ENCODE results near the gene FANCD2.
"Not testable (repeated sequence)": the region's sequence is repeated elsewhere in the genome, so short reads cannot be mapped to it uniquely, and the experiment has no call there.

The FANCD2 gene

DNA sequence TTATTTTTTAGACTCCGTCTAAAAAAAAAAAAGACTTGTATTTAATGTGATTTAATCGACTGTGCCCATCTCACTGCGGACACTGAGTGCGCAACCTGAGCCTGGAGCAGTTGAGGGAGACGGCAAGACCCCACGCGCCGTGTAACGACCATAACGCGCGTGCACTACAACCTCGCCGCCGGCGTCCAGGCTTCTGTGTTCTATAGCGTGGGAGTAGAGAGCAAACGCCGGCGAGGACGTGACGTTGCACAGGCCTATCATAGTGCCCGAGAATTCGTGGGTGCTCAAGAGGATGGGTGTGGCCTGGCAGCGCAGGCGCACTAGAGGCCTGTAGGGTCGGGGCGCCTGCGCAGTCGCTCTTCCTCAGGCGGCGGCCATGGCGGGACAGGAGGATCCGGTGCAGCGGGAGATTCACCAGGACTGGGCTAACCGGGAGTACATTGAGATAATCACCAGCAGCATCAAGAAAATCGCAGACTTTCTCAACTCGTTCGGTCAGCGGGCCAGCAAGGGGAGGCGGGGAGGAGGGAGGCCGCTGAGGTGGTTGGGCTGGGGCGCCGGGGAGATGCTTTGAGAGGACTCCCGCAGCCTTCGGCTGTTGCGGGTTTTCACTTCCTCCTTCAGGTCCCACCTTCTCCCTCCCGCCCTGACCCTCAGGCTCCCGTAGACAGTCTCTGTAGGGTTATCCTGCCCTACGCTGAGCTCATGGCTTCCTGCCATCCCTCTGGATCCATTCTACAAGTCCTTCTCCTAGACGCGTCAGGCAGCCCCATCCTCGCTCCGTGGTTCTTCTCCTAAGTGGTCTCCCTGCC lies 89.3 kb downstream of the FANCD2 start, which contains the start of gene BRK1:
Gene BRK1, plus strand, starts transcription at position 350 of the 812 bp plus-strand sequence. Its CDS starts 27 bp downstream, at position 377.
- DNase-seq: peak; percentile 94

DNA sequence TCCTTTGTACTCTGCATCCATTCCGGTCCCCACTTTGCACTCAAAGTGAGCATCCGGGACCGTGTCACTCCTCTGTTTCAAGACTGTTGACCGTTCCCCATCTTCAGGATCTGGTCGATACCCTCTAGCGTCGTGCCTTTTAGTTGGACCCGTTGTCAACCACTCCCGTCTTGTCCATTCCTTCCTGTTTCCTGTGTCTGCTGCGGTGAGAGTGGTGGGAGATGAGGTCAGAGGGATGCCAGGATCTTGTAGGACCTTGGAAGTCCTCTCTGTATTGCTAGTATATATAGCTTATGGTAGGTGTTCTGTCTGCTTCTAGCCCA lies 89.9 kb downstream of the FANCD2 start:
- DNase-seq: no peak

DNA sequence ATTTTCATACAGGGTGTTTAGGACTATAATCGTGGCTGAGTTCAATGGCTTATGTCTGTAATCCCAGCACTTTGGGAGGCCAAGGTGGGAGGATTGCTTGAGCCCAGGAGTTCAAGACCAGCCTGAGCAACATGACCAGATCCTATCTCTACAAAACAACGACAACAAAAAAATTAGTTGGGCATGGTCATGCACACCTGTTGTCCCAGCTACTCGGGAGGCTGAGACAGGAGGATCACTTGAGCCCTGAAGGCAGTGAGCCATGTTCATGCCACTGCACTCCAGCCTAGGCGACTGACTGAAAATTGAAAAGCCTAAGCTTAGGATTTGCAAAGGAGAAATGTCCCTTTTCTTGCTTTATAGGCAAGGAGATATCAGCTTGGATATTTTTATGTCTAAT lies 90.7 kb downstream of the FANCD2 start:
- no peak for DNase-seq

DNA sequence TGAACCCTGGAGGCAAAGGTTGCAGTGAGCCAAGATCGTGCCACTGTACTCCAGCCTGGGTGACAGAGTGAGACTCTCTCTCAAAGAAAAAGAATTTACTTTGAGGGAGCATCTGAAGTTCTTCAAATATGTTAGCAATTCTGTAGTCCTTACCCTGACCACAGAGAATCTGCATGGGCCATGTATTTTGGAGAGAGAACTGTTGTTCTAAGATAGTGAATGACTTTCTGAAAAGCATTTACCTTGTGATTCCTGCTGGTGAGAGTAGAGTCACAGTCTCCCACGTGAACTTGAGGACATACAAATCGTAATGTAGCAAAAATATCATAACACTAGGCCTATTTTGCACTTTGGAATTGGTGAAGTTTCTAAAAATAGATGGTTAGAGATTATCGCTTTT lies 93.1 kb downstream of the FANCD2 start:
- no peak for DNase-seq

DNA sequence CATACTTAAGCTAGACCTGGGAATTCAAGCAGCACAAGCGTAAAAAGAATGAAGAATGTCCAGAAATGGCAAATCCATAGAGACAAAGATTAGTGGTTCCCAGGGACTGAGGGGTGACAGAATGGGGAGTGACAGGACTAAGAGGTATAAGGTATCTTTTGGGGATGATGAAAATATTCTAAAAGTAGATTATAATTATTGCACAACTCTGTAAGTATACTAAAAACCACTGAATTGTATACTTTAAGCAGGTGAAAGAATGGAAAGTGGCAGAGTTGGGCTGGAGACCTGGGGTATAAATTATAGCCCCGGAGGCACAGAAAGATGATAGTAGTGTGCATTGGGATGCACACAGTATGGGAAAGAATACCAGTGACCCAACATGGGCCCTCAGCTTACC lies 94.8 kb downstream of the FANCD2 start:
- no peak for DNase-seq

DNA sequence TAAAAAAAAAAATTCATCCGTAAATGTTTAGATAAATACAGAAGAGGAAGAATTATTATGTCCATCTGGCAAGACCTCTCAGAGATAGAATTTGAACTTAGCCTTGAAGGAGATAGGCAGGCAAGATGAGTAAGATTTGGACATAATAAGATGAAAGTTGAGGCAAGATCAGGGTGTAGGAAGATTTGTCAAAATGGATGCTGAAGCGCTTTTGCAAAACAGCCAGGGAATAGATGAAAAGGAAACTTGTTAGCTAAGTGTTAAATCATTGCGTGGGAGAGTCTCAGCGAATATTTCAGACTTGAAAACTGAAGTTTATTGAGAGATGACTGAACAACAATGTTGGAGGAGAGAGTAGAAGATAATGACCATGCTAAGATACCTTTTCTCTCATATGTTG lies 96.5 kb downstream of the FANCD2 start:
- DNase-seq: no peak

DNA sequence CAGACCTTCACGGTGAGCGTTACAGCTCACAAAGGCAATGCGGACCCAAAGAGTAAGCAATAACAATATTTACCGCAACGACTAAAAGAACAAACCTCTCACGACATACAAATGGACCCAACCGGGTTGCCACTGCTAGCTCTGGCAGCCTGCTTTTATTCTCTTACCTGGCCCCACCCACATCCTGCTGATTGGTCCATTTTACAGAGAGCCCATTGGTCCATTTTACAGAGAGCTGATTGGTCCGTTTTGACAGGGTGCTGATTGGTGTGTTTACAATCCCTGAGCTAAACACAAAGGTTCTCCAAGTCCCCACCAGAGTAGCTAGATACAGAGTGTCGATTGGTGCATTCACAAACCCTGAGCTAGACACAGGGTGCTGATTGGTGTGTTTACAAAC lies 109.6 kb downstream of the FANCD2 start:
- DNase-seq: not testable (repeated sequence)

DNA sequence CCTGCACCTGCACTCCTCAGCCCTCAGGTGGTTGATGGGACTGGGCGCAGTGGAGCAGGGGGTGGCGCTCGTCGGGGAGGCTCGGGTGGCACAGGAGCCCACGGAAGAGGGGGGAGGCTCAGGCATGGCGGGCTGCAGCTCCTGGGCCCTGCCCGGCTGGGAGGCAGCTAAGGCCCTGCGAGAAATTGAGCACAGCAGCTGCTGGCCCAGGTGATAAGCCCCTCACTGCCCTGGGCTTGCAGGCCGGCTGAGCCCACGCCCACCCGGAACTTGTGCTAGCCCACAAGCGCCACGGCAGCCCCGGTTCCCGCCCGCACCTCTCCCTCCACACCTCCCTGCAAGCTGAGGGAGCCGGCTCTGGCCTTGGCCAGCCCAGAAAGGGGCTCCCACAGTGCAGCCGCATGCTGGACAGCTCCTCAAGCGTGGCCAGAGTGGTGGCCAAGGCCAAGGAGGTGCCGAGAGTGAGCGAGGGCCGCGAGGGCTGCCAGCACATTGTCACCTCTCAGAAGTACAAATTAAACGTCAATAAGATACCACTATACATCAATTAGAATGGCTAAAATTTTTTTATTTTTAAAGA lies 110.3 kb downstream of the FANCD2 start:
- no peak for DNase-seq

DNA sequence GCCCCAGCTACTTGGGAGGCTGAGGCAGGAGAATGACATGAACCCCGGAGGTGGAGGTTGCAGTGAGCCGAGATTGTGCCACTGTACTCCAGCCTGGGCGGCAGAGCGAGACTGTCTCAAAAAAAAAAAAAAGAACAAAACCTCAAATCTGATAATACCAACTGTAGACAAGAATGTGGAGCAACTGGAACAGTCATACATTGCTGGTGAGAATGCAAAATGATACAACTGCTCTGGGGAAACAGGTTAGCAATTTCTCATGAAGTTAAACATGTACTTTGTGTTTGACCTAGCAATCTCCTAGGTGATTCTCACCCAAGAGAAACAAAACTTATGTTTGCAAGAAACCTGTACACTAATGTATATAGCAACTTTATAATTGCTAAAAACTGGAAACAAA lies 110.9 kb downstream of the FANCD2 start:
- DNase-seq: no peak

DNA sequence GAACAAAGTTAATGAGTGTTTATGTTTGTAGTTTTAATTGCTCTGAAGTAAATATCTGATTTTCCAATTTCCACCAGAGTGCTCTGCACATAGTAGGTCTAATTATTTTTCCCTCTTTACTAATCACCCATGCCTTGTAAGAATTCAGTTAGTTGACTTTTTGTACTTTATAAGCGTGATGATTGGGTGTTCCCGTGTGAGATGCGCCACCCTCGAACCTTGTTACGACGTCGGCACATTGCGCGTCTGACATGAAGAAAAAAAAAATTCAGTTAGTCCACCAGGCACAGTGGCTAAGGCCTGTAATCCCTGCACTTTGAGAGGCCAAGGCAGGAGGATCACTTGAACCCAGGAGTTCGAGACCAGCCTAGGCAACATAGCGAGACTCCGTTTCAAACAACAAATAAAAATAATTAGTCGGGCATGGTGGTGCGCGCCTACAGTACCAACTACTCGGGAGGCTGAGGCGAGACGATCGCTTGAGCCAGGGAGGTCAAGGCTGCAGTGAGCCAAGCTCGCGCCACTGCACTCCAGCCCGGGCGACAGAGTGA lies 114.8 kb downstream of the FANCD2 start:
- DNase-seq: no peak

DNA sequence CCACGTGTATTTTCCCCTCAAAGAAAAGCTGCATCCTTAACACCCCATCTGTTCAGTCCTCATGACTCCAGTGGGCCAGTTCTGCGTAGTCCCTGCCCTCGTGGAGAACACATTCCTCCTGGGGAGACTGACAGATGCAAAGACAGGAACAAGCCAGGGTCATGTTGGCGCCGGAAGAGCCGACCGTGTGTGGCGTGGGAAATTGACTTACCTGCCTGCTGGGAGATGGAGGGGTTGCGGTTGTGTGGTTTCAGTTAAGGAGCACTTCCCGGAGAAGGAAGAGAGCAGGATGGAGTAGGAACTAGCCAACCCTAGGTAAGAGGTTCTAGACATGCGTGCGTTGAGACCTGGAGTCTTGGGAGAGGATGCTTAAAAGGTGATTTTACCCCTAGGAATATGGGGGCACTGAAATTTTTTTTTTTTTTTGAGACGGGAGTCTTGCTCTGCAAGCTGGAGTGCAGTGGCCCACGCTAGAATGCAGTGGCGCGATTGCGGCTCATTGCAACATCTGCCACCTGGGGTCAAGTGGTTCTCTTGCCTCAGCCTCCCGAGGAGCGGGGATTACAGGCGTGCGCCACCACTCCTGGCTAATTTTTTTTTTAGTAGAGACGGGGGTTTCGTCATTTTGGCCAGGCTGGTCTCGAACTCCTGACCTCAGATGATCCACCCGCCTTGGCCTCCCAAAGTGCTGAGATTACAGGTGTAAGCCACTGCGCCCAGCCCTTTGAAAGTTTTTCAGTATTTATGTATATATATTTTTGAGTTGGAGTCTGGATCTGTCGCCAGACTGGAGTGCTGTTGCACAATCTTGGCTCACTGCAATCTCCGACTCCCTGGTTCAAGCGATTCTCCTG lies 116.7 kb downstream of the FANCD2 start:
- no peak for DNase-seq

DNA sequence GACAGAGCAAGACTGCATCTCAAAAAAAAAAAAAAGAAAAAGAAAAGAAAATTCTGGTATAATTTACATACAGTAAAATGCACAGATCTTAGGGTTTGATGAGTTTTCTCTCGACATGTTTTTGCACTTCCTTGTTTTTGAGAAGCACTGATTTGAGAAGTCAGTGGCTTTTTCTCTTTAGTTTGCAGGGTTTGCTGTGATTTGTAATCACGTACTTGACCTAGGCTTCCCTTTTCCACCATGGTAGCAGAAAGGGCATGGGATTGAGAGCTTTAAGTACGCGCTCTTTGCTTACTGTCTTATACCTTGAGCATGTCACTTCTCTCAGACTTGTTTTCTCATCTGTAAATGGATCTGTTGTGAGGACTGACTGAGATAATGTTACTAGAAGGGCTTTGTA lies 119.4 kb downstream of the FANCD2 start:
- DNase-seq: no peak

DNA sequence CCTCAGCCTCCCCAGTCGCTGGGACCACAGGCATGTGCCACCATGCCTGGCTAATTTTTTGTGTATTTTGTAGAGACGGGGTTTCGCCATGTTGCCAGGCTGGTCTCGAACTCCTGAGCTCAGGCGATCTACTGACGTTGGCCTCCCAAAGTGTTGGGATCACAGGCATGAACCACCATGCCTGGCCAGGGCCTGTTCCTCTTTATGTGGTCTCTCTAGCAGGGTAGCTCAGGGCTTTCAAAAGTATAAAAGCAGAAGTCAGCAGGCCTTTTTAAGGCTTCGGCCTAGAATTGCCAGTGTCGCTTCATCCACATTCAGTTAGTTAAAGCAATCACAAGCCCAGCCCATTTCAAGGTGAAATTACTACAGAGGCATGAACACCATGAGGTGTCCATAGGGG lies 123.0 kb downstream of the FANCD2 start:
- DNase-seq: no peak

DNA sequence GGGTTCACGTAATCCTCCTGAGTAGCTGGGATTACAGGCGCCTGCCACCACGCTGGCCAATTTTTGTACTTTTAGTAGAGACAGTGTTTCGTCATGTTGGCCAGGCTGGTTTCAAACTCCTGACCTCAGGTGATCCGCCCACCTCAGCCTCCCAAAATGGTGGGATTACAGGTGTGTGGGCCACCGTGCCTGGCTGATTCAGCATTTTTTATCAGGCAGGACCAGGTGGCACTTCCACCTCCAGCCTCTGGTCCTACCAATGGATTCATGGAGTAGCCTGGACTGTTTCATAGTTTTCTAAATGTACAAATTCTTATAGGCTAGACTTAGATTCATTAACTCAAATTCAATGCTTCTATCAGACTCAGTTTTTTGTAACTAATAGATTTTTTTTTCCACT lies 124.8 kb downstream of the FANCD2 start:
- DNase-seq: no peak

Data from amniotic stem cell (primary cell).